ENCODE results near the gene OTUD4. TPM values are rescaled to one million over a fixed set of nuclear protein-coding genes. Genes with fewer than 3 reads are reported as not detected.

The OTUD4 gene
- total and polyA plus RNA-seq, 2 donors (not counting 3 experiments of a cell fraction or from before 2014, with no cell fraction given), result 12.6 to 40.9 TPM

DNA sequence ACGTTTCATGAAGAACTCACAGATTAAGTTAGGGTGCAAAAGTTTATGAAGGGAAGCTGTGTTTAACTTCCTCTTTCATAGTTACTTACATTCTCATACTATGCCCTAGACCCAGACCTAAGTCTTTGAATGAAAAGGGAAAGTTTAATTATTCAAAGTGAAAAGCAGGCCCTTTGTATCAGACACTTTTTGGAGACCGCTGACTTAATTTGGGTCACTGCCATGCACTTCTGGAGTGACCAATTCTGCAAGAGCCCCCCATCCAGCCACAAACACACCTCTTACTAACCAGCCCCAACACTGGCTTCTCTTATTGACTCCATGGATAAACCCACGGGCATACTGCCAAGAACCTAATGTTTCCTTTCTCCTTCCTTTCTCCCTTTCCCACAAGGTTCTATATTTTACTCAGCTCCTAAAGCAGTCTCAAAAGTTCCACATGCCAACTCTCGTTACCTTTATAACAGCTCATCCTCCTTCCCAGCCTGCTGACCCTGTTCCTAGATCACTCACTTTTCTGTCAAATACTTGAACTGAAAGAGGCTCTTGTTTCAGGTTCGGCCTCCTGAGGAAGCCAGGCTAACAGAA lies 47.8 kb downstream of the OTUD4 start:
- H3K9ac ChIP-seq (replicated peaks; ENCODE audit: extremely low read depth, insufficient read depth, low read length), result peak overlapping the region; percentile 4
- peaks cover 16% of the 10 kb centered on the region for H3K4me1 ChIP-seq (ENCODE audit: control insufficient read depth, extremely low read depth, insufficient read depth, low read length)
- POLR2A ChIA-PET, result no interaction called here
- CTCF ChIA-PET, result interaction anchor here (1.9 kb wide), 1 partner anchor 484 kb away, joined by 6 read pairs; no protein-coding TSS in a partner anchor
- H4K20me1 ChIP-seq (replicated peaks; ENCODE audit: control insufficient read depth, extremely low read depth, insufficient read depth, low read length), result no peaks in the 10 kb centered on the region
- TF ChIP-seq EZH2 (IDR thresholded peaks at IDR 0.05; ENCODE audit: borderline replicate concordance, low read depth, low read length, severe bottlenecking) (no peak), FOS (IDR thresholded peaks at IDR 0.05; ENCODE audit: borderline replicate concordance, insufficient read depth, low read length) (no peak), MYC (IDR thresholded peaks at IDR 0.05; ENCODE audit: low read depth, low read length) (no peak), MAX (IDR thresholded peaks at IDR 0.05; ENCODE audit: insufficient read depth, insufficient read length) (no peak), CTCF (IDR thresholded peaks at IDR 0.05; ENCODE audit: extremely low read depth in 1 of 2, insufficient read depth in 1 of 2, low read depth in 1 of 2, low read length in 2 of 2) (no peak), POLR2A (IDR thresholded peaks at IDR 0.05; ENCODE audit: low read depth, low read length) (no peak), POLR2AphosphoS5 (IDR thresholded peaks at IDR 0.05; ENCODE audit: insufficient read depth, low read depth, low read length) (no peak), JUN (IDR thresholded peaks at IDR 0.05; ENCODE audit: borderline replicate concordance, insufficient read depth, insufficient read length, low read depth) (no peak), GATA2 (IDR thresholded peaks at IDR 0.05; ENCODE audit: insufficient read depth, insufficient read length, low read depth, low read length) (no peak)
- DNase-seq (ENCODE audit: low read depth, low spot score), result peak; percentile 91
- no peak overlapping the region for H2AFZ ChIP-seq (ENCODE audit: low read depth, low read length)
- H3K4me3 ChIP-seq (replicated peaks in 1 of 3; ENCODE audit: insufficient read depth in 1 of 3, low read depth in 1 of 3, low read length in 3 of 3), result no peak overlapping the region
- BruUV-seq (replicated peaks), result no TSS peak
- intact Hi-C loops (cut with micrococcal nuclease) (no loop called here), dilution Hi-C loops (cut with MboI; ENCODE audit: extremely low pct_ligation_motif_present, low sequenced_read_pairs) (no loop called here)
- no peaks in the 10 kb centered on the region for H3K9me1 ChIP-seq (replicated peaks; ENCODE audit: control insufficient read depth, extremely low read depth, insufficient read depth, low read length)
- H3K79me2 ChIP-seq (ENCODE audit: control insufficient read depth, insufficient read depth, low read length), result no peaks in the 10 kb centered on the region
- peaks cover 3 to 12% of the 10 kb centered on the region in 2 experiments for H3K36me3 ChIP-seq (ENCODE audit: control insufficient read depth in 2 of 2, extremely low read depth in 1 of 2, insufficient read depth in 2 of 2, low read length in 2 of 2)
- peak overlapping the region; percentile 32 for H3K27ac ChIP-seq (ENCODE audit: insufficient read depth, low read depth, low read length)
- H3K27me3 ChIP-seq (ENCODE audit: control insufficient read depth in 2 of 2, insufficient read depth in 2 of 2, low read length in 2 of 2), result no peaks in the 10 kb centered on the region
- H3K4me2 ChIP-seq (ENCODE audit: insufficient read depth, low read length), result peak overlapping the region; percentile 42
- H3K9me3 ChIP-seq (replicated peaks; ENCODE audit: control insufficient read depth, insufficient read depth, low read length), result no peaks in the 10 kb centered on the region
- FAIRE-seq, result no peak

Data from endothelial cell of umbilical vein (primary cell).